AG09319 (cell line): ENCODE results near the gene ZMYND10.

Experiments
- DNase-seq: peaks from one replicate; pipeline ENCODE4 v3.0.0-alpha.2; 2010; ENCODE audit warnings: low read depth; ENCODE audit errors: extremely low read depth
- TF ChIP-seq, protein P1 (sequence below): IDR thresholded peaks from 2 replicates; pipeline ENCODE4 v1.5.1; 2011; ENCODE audit warnings: low read depth, mild to moderate bottlenecking, inconsistent platforms, low read length, moderate library complexity

ZMYND10 gene

GRCh38 chr3:50330330-50330729 is 15.2 kb downstream of the ZMYND10 start:
- no peak for DNase-seq
- TF ChIP-seq, protein P1, sequence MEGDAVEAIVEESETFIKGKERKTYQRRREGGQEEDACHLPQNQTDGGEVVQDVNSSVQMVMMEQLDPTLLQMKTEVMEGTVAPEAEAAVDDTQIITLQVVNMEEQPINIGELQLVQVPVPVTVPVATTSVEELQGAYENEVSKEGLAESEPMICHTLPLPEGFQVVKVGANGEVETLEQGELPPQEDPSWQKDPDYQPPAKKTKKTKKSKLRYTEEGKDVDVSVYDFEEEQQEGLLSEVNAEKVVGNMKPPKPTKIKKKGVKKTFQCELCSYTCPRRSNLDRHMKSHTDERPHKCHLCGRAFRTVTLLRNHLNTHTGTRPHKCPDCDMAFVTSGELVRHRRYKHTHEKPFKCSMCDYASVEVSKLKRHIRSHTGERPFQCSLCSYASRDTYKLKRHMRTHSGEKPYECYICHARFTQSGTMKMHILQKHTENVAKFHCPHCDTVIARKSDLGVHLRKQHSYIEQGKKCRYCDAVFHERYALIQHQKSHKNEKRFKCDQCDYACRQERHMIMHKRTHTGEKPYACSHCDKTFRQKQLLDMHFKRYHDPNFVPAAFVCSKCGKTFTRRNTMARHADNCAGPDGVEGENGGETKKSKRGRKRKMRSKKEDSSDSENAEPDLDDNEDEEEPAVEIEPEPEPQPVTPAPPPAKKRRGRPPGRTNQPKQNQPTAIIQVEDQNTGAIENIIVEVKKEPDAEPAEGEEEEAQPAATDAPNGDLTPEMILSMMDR: no peak

DNA sequence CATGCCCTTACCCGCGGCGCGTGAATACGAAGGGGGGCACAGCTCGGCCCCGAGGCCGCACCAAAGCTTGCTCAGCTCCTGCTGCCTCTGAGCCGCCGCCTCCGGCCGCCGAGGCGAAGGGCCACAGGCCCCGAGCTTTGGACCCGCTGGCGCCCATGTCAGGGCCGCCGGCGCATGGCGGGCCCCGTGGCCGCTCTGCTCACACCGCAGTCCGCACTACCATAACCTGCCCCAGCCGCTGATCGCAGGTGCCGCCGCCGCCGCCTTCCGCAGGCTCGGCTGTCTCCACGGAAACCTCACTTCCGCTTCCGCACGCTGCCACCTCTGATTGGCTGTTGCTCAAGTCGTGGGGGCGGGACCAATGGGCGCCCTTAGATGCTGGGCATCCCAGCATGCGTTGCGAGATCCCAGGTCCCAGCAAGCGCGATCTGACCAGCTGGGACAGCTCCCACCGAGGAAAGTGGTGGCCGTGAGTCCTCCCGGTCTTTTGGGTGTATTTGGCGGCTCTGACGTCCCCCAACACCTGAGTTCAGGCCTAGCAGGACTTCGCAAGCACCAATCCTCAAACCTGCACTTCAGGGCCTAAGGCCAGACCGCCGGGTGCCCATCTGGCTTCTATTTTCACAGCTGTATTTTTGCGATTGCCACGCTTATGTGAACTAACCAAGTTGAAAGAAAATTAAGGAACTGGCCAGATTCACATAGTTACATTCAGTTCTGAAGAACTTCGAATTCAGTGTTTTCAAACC is 17.4 kb downstream of the ZMYND10 start, which contains the start of gene TUSC2:
Gene TUSC2 (minus strand): TSS at position 281 of the 749 bp plus-strand sequence. CDS start 124 bp downstream, at position 157.
- TF ChIP-seq, protein P1: no peak
- peak; percentile 84 for DNase-seq

DNA sequence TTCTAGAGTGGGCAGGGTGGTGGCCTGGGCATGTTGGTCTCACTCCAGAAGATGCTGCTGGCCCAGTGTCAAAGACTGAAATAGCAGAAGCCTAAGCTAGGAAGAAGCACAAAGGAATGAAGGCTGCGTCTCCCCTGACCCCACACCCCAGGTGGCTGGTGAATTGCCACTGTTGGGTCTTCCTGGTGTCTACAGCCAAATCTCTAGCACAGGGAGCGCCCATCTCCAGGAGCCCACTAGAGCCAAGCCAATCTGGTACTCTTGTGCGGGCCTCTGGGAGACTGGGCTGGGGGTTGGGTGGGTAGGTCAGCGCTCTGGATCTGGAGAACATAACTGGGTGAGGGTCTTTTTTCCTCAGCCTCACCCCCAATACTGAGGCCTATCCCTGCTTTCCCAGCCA is 18.4 kb downstream of the ZMYND10 start:
- no peak for DNase-seq
- TF ChIP-seq, protein P1: no peak

- no peak for DNase-seq
- TF ChIP-seq, protein P1: no peak
Observed at GRCh38 chr3:50326182-50326541, 19.4 kb downstream of the ZMYND10 start.

DNA sequence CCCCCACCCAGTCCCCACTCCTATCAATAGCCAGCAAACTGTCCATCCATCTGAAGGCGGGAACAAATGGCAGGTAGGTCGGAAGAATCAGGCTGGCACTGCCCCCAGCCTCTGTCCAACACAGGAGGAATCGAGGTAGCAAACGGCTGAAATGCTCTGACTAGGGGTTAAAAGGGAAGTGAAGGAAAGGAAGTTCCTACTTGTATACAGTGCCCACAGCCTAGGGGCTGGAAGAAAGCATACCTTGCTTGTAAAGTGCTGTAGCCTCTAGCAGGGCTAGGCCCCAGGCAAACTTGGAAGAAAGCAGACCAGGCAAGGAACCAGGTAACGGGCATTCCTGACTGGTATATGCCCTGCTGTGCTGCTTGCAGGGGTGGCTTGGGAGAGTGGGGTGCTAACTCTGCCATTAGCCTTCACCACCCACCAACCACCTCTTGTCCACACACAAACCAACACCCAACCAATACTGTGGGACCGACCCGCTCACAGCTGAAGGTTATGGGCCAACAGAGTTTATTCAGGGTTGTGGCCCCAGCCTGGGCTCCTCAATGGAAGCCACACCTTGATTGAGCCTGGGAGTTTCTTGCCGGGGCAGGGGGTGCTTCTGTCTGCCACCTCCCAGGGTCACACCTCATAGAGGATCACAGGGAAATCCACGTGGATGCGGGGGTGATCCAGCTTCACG is 19.9 kb downstream of the ZMYND10 start:
- TF ChIP-seq, protein P1: no peak
- DNase-seq: no peak

GRCh38 chr3:50325113-50325480 is 20.4 kb downstream of the ZMYND10 start:
- DNase-seq: no peak
- TF ChIP-seq, protein P1: no peak

GRCh38 chr3:50324351-50325112 is 21.0 kb downstream of the ZMYND10 start:
- TF ChIP-seq, protein P1: peak; percentile 88
- no peak for DNase-seq
